ENCODE measurements around the gene SYT3.

The SYT3 gene

DNA sequence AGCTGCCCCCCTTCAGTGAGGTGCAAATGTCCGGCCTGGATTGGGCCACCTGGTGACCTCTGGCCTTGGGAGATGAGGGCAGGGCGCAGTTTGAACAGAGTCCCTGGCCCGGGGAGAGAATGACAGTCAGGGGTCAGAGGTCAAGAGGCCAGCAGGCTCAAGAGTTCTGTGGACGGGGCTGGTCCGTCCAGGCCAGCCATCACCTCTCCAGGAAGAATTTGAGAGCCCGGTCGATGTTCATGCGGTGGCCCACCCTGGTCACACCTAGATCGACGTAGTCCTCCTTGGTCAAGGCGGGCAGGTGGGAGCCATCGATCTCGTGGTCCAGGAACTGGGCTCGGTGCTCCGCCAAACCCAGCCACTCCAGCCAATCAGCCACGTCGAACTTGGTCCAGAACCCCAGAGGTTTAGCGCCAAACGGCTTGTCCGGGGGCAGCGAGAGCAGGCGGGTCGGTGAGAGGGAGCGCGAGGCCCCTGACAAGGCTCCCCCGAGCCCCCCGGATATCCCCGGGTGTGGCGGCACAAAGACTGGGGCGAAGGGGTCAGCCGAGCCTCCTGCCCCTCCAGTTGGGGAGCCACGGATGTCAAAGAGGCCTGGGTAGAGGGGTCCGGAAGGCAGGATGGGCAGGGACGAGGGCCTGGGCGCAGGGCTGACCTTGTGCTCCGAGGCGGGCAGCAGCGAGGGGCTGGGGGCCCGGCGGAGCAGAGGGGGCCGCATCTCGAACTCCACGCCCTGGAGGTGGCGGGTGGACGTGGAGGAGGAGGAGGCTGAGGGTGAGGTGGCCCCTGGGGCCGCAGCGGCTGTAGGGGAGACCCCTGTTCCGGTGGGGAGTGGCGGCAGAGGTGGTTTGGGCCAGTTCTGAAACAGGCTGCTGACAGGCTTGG lies 22.3 kb upstream of the SYT3 start:
- DNase-seq, result no peak

DNA sequence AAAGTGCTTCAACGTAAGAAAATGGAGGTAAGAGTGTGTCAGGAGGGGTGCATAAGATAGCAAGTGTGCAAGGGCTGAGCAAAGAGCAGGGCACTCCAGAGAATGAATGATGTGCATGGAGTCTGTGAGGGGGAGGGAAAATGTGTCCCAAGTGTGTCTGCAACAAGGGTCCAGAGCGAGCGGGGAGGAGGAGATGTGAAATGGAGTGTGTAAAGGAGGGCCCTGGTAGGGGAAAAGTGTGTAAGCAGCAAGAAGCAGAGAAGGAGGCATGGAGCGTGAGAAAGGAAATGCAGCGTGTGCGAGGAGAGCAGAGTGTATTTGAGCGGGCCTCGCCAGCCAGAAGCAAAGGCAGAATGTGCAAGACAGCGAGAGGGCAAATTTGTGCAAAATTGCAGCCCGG lies 21.3 kb upstream of the SYT3 start:
- no peak for DNase-seq

DNA sequence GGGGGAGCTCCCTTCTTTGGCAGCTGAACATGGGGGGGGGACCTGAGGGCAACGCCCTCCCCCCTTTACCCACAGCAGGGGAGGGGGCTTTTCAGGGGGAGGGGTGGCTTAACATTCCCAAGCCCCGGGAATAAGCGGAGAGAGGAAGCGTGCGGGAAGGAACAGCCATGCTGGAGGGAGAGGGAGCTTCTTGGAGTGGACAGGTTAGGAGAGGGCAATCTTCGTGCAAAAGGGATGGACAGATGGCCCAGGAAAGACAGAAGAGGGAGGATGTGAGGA lies 20.3 kb upstream of the SYT3 start:
- DNase-seq, result no peak

- DNase-seq, result no peak
Observed at GRCh38 chr19:50659318-50660087, 19.8 kb upstream of the SYT3 start.

DNA sequence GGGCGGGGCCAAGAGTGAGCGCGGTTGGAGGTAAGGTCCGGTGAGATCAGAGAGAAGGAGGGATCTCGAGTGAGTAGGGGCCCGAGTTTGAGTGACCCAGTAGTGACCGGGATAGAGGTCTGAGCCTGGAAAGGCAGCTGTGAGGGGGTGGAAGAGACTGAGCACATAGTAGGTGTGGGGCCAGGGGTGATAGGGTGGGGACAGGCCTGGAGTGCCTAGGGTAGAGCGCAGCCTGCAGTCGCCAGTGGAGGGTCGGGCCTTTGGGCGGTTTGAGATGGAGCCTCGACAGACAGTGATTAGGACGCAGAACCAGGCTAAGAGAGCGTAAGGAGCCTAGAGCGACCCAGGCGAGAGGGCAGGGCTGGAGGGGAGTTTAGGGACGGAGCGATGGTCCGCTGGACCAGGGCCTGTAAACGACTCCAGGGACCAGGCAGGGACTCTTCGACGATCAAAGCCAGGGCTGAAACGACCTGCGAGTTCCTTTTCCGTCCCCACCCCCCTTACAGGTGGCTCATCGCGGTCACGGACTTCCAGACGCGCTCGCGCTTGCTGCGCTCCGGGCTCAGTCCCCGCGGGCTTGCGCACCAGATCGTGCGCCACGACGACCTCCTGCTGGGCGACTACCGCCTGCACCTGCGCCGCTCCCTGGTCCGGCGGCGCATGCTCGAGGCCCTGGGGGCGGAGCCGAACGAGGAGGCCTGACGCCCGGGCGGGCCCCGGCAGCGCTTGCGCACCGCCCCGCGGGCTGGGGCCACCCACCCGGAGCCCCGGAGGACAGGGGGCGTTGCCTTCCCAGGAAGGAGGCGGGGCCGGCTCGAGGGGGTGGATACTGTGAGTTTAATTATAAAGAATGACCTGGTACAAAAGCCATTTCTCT lies 19.0 kb upstream of the SYT3 start:
- DNase-seq, result peak; percentile 57

- DNase-seq, result peak; percentile 83
Observed at GRCh38 chr19:50657712-50658440, 18.2 kb upstream of the SYT3 start.

DNA sequence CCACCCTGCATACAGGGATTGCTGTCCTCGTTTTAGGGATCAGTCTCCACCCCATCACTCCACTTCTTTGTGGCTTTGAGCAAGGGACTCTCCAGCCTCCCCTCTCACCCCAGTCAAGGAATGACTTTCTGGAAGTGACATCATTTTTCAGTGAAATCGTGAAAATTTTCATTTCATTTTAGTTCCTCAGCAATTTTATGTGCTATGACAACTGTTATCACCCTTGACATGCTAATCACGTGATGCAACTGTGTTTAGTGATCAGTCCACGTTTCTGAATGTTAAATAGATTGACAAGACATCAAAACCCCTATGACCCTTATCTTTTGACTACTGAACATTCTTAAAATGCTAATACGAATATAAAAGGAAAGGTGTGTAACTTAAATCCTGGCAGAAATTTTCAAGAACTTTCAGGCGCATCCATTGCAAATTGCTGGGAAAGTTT lies 17.6 kb upstream of the SYT3 start:
- no peak for DNase-seq

DNA sequence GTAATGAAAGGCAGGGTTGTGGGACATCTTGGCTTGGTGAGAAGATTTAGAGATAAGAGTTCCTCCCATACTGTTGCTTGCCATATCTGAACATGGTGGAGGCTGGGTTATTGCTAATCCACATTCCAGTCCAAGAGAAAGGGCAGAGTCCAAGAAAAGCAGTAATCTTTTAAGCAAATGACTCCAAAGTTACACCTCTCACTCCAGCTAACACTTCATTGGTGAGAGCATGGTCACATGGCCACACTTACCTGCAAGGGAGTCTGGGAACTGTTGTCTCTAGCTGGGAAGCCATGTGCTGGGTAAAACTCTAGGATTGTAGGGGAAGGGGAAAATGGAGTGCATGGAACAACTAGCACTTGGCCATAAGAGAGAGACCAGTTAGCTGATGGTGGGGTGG lies 15.2 kb upstream of the SYT3 start:
- no peak for DNase-seq

DNA sequence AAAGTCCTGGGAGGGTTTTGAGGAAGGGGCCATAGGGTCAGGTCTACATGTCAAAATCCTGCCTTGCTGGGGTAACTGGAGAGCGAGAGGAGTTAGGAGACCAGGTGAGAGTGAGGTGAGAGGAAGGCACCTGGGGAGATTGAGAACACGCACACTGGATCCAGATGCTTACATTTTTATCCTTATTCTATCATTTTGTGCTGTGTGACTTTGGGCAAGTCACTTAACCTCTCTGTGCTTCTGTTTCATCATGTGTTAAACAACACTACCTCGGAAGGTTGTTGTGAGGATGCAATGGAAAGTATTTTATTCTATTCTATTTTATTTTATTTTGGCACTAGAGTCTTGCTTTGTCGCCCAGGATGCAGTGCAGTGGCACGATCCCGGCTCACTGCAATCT lies 13.0 kb upstream of the SYT3 start:
- no peak for DNase-seq

- DNase-seq, result no peak
Observed at GRCh38 chr19:50651174-50651573, 11.5 kb upstream of the SYT3 start.

- no peak for DNase-seq
Observed at GRCh38 chr19:50649433-50650391, 10.0 kb upstream of the SYT3 start, which contains the start of gene C19orf81. Gene C19orf81 (plus strand): TSS chr19:50649445. CDS start chr19:50649445, 0 bp downstream.

DNA sequence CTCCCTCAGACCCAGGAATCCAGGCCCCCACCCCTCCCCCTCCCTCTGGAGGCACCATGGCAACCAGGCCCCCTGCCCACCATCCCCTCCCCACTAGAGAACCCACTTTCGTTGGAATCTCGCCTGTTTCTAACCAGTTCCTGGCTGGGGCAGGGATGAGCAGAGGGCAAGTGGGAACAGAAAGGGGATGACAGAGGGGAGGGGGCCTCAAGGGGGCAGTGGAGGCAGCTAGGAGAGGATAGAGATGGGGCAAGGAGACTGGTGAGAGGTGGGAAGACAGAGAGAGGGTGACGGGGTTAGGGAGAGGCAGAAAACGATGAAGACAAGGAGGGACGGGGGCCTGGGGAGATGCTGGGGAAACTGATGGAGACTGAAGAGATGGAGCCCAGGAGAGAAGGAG lies 9.0 kb upstream of the SYT3 start:
- DNase-seq, result no peak

GRCh38 chr19:50647879-50648615 lies 8.4 kb upstream of the SYT3 start:
- no peak for DNase-seq

DNA sequence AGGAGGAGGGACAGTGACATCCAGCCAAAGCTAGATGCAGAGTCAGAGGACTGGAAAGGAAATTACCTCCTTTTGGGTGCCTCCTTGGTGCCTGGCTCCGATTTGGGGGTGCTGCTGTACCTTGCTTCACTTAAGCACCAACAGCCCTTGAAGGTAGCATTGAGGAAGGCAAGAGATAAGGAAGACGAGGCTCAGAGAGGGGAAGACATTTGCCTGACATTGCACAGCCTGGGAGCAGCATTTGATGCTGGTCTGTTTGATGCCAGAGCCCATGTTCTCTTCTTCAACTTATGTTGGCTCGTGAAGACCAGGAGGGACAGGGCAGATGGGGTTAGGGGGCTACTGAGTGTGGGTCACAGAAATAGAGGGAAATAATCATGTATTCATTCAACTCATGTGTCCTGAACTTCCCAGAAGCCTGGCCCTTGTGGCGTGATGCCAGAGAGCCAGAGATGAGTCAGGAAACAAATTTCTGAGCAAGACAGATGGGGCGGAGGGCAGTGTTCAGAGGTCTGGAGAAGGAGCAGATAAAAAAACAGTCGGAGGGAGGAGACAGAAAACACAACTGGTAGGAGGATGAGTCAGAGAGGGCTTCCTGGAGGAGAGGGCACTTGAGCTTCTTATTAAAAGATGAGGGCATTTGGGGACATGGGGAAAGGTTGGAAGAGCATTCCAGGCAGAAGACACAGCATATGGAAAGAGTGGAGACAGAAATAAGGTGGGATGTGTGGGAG lies 6.6 kb upstream of the SYT3 start:
- DNase-seq, result no peak

GRCh38 chr19:50645107-50645506 lies 5.4 kb upstream of the SYT3 start:
- DNase-seq, result no peak

- DNase-seq, result no peak
Observed at GRCh38 chr19:50644315-50644915, 4.7 kb upstream of the SYT3 start.

DNA sequence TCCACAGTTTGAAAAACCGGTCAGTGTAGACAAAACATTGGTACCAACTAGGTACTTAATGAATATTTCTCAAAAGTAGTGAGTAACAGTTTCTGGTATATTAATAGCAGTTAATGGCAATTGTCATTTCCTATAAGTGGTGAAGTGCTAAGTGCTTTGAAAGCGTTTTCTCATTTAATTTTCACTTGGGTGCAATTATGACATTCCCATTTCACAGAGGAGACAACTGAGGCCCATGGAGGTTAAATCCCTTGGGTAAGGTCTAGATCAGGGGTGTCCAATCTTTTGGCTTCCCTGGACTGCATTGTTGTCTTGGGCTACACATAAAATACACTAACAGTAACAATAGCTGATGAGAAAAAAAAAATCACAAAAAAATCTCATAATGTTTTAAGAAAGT lies 687 bp upstream of the SYT3 start:
- DNase-seq, result no peak

DNA sequence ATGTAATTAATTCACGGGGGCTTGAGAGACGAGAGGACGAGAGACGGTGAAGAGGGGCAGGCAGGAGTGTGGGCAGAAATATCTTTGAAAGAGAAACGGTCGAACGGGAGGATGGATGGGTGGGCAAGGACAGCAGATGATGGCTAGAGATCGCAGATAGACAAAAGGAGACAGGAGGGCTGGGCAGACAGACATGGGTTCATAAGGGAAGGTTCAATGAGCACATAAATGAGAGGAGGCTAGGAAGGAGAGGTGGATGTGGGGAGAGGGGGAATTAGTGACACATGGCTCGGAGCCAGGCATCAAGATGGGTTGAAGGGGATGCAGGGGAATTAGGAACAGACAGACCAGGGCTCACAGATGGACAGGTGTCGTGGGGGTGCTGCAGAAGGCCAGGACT lies 1.1 kb downstream of the SYT3 start:
- no peak for DNase-seq

GRCh38 chr19:50636317-50637085 lies 3.2 kb downstream of the SYT3 start:
- no peak for DNase-seq
